Natural killer cell treated with Interleukin-12 subunit alpha and Interleukin-12 subunit beta and Interleukin-15 and Interleukin-18, amount 100 ng/mL, for 72 hours (primary cell): ENCODE measurements around the gene PCDHB9. TPM values are rescaled to one million over a fixed set of nuclear protein-coding genes. Genes with fewer than 3 reads are reported as not detected.
"Not testable (repeated sequence)": the region's sequence is repeated elsewhere in the genome, so short reads cannot be mapped to it uniquely, and the experiment has no call there.

Source experiments
- ATAC-seq, 2 donors: fragments of 150-1000 bp; cut with Tn5 transposase in 1 of 2; sonication (Bioruptor Pico), chemical (Tn5 transposase) in 1 of 2; 2 replicates each; pipeline ENCODE4 v1.10.0; 2021
- DNase-seq: peaks from one replicate; pipeline ENCODE4 v3.0.0; 2022; ENCODE audit warnings: low spot score
- H3K27ac Mint-ChIP-seq, 2 donors: 1 replicate in 1 of 2; 2 replicates in 1 of 2; pipeline ENCODE4 v1.8.0; 2022; ENCODE audit warnings: mixed read lengths in 2 of 2, mild to moderate bottlenecking in 1 of 2, moderate library complexity in 1 of 2
- H3K27me3 Mint-ChIP-seq, 2 donors: 1 replicate in 1 of 2; 2 replicates in 1 of 2; pipeline ENCODE4 v1.8.0; 2022; ENCODE audit warnings: mixed read lengths in 2 of 2
- H3K36me3 Mint-ChIP-seq: one replicate; pipeline ENCODE4 v1.8.0; 2022; ENCODE audit warnings: mixed read lengths
- H3K4me1 Mint-ChIP-seq, 2 donors: 1 replicate in 1 of 2; 2 replicates in 1 of 2; pipeline ENCODE4 v1.8.0; 2022; ENCODE audit warnings: low read depth in 2 of 2, mixed read lengths in 2 of 2, mild to moderate bottlenecking in 1 of 2
- H3K4me3 Mint-ChIP-seq: one replicate; pipeline ENCODE4 v1.8.0; 2022; ENCODE audit warnings: mixed read lengths
- H3K9me3 Mint-ChIP-seq: 2 replicates; pipeline ENCODE4 v1.8.0; 2022; ENCODE audit warnings: mixed read lengths
- total RNA-seq, 2 donors: library from RNA; stranded (reverse); gene quantifications; one replicate each; pipeline ENCODE4 v1.2.3, GENCODE V29; 2022

Gene PCDHB9
- total RNA-seq, 2 donors from 2014 or later, result 0.17 TPM; not detected in 1

GRCh38 chr5:141175933-141176332 is 11.0 kb upstream of the PCDHB9 start:
- no peak for ATAC-seq
- no peak for DNase-seq
- Mint-ChIP-seq H3K4me3 (no peak overlapping the region), H3K27ac (no peak overlapping the region), H3K9me3 (no peaks in the 10 kb centered on the region), H3K36me3 (peaks cover 6% of the 10 kb centered on the region), H3K27me3 (peaks cover 6 to 9% of the 10 kb centered on the region in 2 donors), H3K4me1 (no peaks in the 10 kb centered on the region)

- not testable (repeated sequence) for H3K4me1 Mint-ChIP-seq, H3K4me3 Mint-ChIP-seq, H3K27ac Mint-ChIP-seq, ATAC-seq, H3K36me3 Mint-ChIP-seq, H3K9me3 Mint-ChIP-seq, DNase-seq
- H3K27me3 Mint-ChIP-seq, result peaks cover 10 to 11% of the 10 kb centered on the region in 2 donors
Observed at GRCh38 chr5:141177577-141178191, 9.3 kb upstream of the PCDHB9 start, which contains the start of gene PCDHB8. TSS of gene PCDHB8 (plus strand) at chr5:141177790. CDS start at chr5:141178035, 245 bp downstream.

GRCh38 chr5:141179371-141179770 is 7.6 kb upstream of the PCDHB9 start:
- H3K36me3 Mint-ChIP-seq, DNase-seq, ATAC-seq, H3K27ac Mint-ChIP-seq, H3K4me3 Mint-ChIP-seq, H3K9me3 Mint-ChIP-seq, H3K4me1 Mint-ChIP-seq: not testable (repeated sequence)
- peaks cover 9 to 11% of the 10 kb centered on the region in 2 donors for H3K27me3 Mint-ChIP-seq

GRCh38 chr5:141179876-141180275 is 7.1 kb upstream of the PCDHB9 start:
- ATAC-seq, H3K27ac Mint-ChIP-seq, DNase-seq, H3K9me3 Mint-ChIP-seq, H3K4me3 Mint-ChIP-seq, H3K36me3 Mint-ChIP-seq, H3K4me1 Mint-ChIP-seq: not testable (repeated sequence)
- peaks cover 13 to 15% of the 10 kb centered on the region in 2 donors for H3K27me3 Mint-ChIP-seq

GRCh38 chr5:141180313-141180712 is 6.6 kb upstream of the PCDHB9 start:
- DNase-seq (no peak), ATAC-seq (no peak)
- Mint-ChIP-seq H3K4me1 (peaks cover 0 to 3% of the 10 kb centered on the region in 2 donors), H3K27me3 (peaks cover 16% of the 10 kb centered on the region in 2 donors), H3K4me3 (no peak overlapping the region), H3K9me3 (peaks cover 3% of the 10 kb centered on the region), H3K27ac (no peak overlapping the region), H3K36me3 (peaks cover 12% of the 10 kb centered on the region)

GRCh38 chr5:141182248-141182647 is 4.7 kb upstream of the PCDHB9 start, which contains the start of gene PCDHB16:
TSS of gene PCDHB16 (plus strand) at chr5:141182387. CDS start at chr5:141182560, 173 bp downstream.
- DNase-seq (no peak), ATAC-seq (no peak)
- H3K36me3 Mint-ChIP-seq, result peaks cover 20% of the 10 kb centered on the region
- H3K27me3 Mint-ChIP-seq, result peaks cover 16 to 30% of the 10 kb centered on the region in 2 donors
- H3K4me3 Mint-ChIP-seq, result no peak within 1 kb of the TSS
- peaks cover 3 to 6% of the 10 kb centered on the region in 2 donors for H3K4me1 Mint-ChIP-seq
- H3K9me3 Mint-ChIP-seq, result peaks cover 3% of the 10 kb centered on the region
- H3K27ac Mint-ChIP-seq, result no peak within 1 kb of the TSS

- H3K4me3 Mint-ChIP-seq, H3K9me3 Mint-ChIP-seq, ATAC-seq, DNase-seq, H3K4me1 Mint-ChIP-seq, H3K27ac Mint-ChIP-seq: not testable (repeated sequence)
- peaks cover 31% of the 10 kb centered on the region for H3K36me3 Mint-ChIP-seq
- H3K27me3 Mint-ChIP-seq, result peaks cover 22 to 43% of the 10 kb centered on the region in 2 donors
Observed at GRCh38 chr5:141184117-141184855, 2.7 kb upstream of the PCDHB9 start.

- peaks cover 26% of the 10 kb centered on the region for H3K36me3 Mint-ChIP-seq
- peaks cover 20 to 44% of the 10 kb centered on the region in 2 donors for H3K27me3 Mint-ChIP-seq
- DNase-seq, ATAC-seq, H3K4me1 Mint-ChIP-seq, H3K9me3 Mint-ChIP-seq, H3K27ac Mint-ChIP-seq, H3K4me3 Mint-ChIP-seq: not testable (repeated sequence)
Observed at GRCh38 chr5:141188682-141189081, 1.7 kb downstream of the PCDHB9 start.

- not testable (repeated sequence) for H3K27ac Mint-ChIP-seq, ATAC-seq, DNase-seq, H3K9me3 Mint-ChIP-seq, H3K4me3 Mint-ChIP-seq, H3K4me1 Mint-ChIP-seq
- Mint-ChIP-seq H3K36me3 (peaks cover 26% of the 10 kb centered on the region), H3K27me3 (peaks cover 20 to 44% of the 10 kb centered on the region in 2 donors)
Observed at GRCh38 chr5:141189131-141189530, 2.2 kb downstream of the PCDHB9 start.

- H3K36me3 Mint-ChIP-seq, result peaks cover 27% of the 10 kb centered on the region
- no peak for DNase-seq
- H3K27me3 Mint-ChIP-seq, result peaks cover 13 to 31% of the 10 kb centered on the region in 2 donors
- H3K27ac Mint-ChIP-seq, result no peak within 1 kb of the TSS
- peaks cover 10% of the 10 kb centered on the region for H3K9me3 Mint-ChIP-seq
- ATAC-seq, result no peak
- H3K4me3 Mint-ChIP-seq, result no peak within 1 kb of the TSS
- peaks cover under 1 to 2% of the 10 kb centered on the region in 2 donors for H3K4me1 Mint-ChIP-seq
Observed at GRCh38 chr5:141192110-141192725, 5.3 kb downstream of the PCDHB9 start, which contains the start of gene PCDHB10. TSS of gene PCDHB10 (plus strand) at chr5:141192353. CDS start at chr5:141192553, 200 bp downstream.

- not testable (repeated sequence) for H3K27ac Mint-ChIP-seq, DNase-seq, ATAC-seq, H3K4me3 Mint-ChIP-seq, H3K4me1 Mint-ChIP-seq, H3K9me3 Mint-ChIP-seq
- Mint-ChIP-seq H3K36me3 (peaks cover 26% of the 10 kb centered on the region), H3K27me3 (peaks cover 11 to 37% of the 10 kb centered on the region in 2 donors)
Observed at GRCh38 chr5:141194332-141194731, 7.4 kb downstream of the PCDHB9 start.

- no peak for DNase-seq
- peaks cover 12 to 38% of the 10 kb centered on the region in 2 donors for H3K27me3 Mint-ChIP-seq
- H3K4me1 Mint-ChIP-seq, result no peaks in the 10 kb centered on the region
- no peak overlapping the region for H3K27ac Mint-ChIP-seq
- H3K36me3 Mint-ChIP-seq, result peaks cover 27% of the 10 kb centered on the region
- H3K9me3 Mint-ChIP-seq, result peaks cover 10% of the 10 kb centered on the region
- ATAC-seq, result no peak
- H3K4me3 Mint-ChIP-seq, result no peak overlapping the region
Observed at GRCh38 chr5:141196363-141196762, 9.4 kb downstream of the PCDHB9 start.

GRCh38 chr5:141199359-141200235 is 12.6 kb downstream of the PCDHB9 start, which contains the start of gene PCDHB11:
TSS of gene PCDHB11 (plus strand) at chr5:141199627. CDS start at chr5:141199775, 148 bp downstream.
- no peak within 1 kb of the TSS for H3K27ac Mint-ChIP-seq
- peaks cover 23% of the 10 kb centered on the region for H3K36me3 Mint-ChIP-seq
- no peak within 1 kb of the TSS for H3K4me3 Mint-ChIP-seq
- peaks cover 5 to 27% of the 10 kb centered on the region in 2 donors for H3K27me3 Mint-ChIP-seq
- DNase-seq (no peak), ATAC-seq (no peak)
- H3K9me3 Mint-ChIP-seq, result peaks cover 10% of the 10 kb centered on the region
- no peaks in the 10 kb centered on the region for H3K4me1 Mint-ChIP-seq
